IPS-11a (cell line): Measurements from ENCODE around the gene VEGFC.

Source experiments
- H3K4me3 ChIP-seq: one replicate; pipeline ENCODE4 v1.5.1; 2013; ENCODE audit warnings: low read depth, low read length, control low read depth

Gene VEGFC

GRCh38 chr4:176798540-176798939 lies 5.8 kb upstream of the VEGFC start:
- H3K4me3 ChIP-seq: no peak overlapping the region

- H3K4me3 ChIP-seq: no peak overlapping the region
Observed at GRCh38 chr4:176795441-176795840, 2.7 kb upstream of the VEGFC start.

- no peak overlapping the region for H3K4me3 ChIP-seq
Observed at GRCh38 chr4:176794651-176795050, 1.9 kb upstream of the VEGFC start.

GRCh38 chr4:176794151-176794550 lies 1.4 kb upstream of the VEGFC start:
- H3K4me3 ChIP-seq: no peak overlapping the region

GRCh38 chr4:176793060-176793605 lies 411 bp upstream of the VEGFC start:
- peak overlapping the region; percentile 31 for H3K4me3 ChIP-seq

- H3K4me3 ChIP-seq: peak overlapping the region; percentile 53
Observed at GRCh38 chr4:176791591-176792325, 964 bp downstream of the VEGFC start.

- H3K4me3 ChIP-seq: no peak overlapping the region
Observed at GRCh38 chr4:176790398-176790797, 2.3 kb downstream of the VEGFC start.

- H3K4me3 ChIP-seq: no peak overlapping the region
Observed at GRCh38 chr4:176789955-176790354, 2.8 kb downstream of the VEGFC start.

DNA sequence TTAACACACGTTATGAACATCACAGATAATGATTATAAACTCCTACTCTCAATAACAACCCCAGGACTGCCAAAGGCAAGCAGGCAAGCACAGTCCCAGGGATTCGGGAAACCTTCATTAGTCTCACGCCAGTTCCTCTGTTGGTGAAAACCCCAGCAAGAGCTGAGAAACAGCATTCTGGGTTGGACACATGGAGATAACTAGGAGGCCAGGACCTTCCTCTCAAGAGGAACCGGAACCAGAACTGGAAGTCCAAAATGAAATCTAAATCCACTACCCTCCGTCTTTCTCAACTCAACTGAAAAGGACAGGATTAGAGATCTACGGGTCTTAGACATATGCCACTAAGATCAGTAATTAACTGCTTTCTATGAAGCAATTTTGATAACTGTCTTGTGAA lies 3.8 kb downstream of the VEGFC start:
- no peak overlapping the region for H3K4me3 ChIP-seq

- no peak overlapping the region for H3K4me3 ChIP-seq
Observed at GRCh38 chr4:176788248-176788647, 4.5 kb downstream of the VEGFC start.

DNA sequence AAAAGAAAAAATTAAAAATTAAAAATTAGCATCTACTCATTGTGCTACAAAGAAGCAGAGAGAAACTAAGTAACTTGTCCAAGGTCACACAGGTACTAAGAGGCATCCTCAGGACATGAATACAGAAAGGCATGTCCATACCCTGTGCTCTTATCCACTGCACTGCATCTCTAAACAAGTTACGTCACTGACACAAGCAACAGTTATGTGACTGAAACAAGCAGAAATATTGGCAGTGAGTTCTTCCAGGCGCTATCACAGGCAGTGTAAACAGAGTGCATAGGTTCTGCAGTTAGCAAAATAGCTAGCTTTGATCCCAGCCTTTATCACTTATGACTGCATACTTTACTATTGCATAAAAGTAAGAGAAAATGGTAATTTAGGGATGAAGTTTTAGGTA lies 7.9 kb downstream of the VEGFC start:
- H3K4me3 ChIP-seq: no peak overlapping the region

DNA sequence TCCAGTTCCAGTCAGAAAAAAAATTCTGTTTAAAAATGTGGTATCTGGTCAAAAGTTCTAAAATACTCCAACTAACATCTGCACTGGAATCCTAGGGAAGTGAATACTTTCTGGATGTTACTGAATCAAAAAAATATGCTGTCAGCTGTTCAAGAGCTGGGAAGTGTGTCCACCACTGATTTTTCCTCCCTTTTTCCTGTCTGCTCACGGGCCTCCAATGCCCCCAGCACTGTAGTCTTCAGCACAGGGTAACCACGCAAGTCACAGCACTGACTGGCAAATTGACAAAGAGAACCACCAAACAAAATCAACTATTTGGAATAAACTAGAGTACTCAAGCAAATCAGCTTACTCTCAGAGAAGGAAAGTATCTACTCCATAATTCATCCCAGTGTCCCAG lies 9.9 kb downstream of the VEGFC start:
- H3K4me3 ChIP-seq: no peak overlapping the region

DNA sequence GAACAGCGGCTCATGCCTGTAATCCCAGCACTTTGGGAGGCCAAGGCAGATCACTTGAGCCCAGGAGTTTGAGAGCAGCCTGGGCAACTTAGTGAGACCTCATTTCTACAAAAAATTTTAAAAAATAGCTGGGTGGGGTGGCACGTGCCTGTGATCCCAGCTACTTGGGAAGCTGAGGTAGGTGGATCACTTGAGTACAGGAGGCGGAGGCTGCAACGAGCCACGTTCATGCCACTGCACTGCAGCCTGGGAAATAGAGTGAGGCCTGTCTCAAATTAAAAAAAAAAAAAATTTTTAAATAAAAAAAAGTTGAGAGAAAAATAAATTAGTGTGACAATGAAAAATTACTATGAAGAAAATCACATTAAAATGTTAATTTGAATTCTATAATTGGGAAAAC lies 10.5 kb downstream of the VEGFC start:
- H3K4me3 ChIP-seq: no peak overlapping the region

DNA sequence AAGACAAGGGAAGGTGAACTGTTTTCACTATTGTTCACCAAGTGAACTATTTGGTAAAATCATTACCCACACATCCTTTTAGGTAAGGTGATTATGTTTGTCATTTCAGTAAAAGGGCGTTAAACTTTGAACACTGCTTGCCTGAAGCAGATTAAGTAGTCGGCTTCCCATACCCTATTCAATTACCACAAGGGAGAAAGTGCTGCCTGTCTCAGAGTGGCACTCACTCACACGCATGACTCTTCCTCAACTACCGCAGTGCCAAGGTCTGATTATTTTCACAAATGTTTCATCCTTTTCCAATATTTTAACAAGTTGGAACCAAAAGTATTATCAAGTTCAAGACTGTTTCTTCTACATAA lies 11.0 kb downstream of the VEGFC start:
- H3K4me3 ChIP-seq: no peak overlapping the region

DNA sequence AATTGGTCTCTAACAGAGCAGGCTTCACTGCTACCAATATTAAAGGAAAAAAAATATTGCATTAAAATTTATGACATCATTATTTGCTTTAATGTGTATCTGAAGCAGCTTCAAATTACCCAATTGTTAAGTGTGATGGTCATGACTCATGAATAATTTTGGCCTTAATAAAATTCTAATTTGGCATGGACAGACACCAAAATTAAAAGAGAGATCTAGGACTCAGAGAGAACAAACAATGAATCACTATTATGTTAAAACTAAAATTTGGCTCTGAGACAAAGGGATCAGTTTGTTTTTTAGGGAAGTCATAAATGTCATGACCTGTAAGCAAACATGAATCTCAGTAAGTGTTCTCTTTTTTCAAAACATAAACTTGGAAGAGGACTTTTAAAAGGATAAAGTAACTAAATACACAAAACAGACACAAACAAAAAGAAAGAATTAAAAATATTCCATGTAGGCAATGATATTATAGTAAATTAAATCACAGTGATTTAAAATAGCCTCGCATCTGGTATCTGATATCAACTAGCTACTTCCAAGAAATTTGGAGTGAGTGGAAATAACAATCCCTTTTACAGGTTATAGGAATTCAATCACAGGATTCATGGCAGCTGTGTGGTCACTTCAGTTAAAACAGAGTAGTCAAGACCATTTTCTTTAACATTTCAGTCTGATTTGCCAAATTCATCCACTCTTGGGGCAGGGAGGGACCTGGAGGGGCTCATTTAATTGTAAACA lies 11.6 kb downstream of the VEGFC start:
- no peak overlapping the region for H3K4me3 ChIP-seq

DNA sequence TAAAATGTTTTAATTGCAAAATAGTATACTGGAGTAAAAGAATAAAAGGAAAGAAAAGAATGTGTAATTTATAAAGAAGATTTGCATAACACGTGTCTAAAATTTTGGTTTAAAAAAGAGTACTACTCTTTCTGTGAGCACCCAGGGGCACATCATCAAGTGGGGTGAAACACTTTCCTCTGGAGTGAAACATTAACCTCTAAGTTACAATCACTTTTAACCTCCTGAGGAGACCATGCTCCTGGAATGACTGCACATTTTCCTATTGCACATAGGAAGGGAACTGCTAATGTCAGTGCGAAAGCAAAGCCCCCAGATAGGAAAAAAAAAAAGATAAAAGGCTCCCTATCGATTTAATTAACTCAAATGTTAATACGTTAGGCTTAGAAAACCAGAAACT lies 13.3 kb downstream of the VEGFC start:
- no peak overlapping the region for H3K4me3 ChIP-seq

DNA sequence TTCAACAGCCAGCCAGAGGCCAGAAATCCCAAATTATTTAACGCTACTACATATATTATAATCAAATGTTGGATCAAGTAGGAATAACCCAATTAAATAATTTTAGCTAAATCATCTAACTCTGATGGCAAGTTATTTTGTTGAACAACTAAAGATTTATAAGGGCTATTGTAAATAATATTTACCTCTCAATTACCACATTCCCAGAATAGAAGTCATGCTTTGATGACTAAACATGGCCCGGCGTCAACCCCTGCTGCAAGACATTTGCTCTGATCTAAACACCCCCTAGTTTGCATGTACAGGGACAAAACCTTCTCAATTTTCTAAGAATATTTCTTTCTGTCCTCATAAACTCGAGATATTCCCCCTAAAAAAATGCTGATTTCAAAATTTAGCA lies 14.2 kb downstream of the VEGFC start:
- no peak overlapping the region for H3K4me3 ChIP-seq

DNA sequence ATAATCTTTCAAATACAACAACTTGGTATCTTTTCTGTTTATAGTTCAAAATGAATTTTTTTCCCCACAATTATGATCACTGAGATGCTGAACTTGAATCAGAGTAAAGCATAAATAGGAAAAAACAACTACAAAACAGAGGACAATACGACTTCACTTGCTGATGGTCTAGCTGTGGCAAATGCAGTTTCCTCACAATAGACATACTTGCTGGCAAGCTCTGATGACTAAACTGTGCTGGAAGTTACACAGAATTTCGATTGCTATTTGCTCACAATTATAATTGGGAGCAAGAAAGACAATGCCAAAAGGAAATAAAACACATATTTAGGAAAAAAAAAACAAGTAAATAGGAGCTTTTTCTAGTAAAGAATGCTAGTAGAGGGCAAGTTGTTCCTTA lies 14.7 kb downstream of the VEGFC start:
- H3K4me3 ChIP-seq: no peak overlapping the region

DNA sequence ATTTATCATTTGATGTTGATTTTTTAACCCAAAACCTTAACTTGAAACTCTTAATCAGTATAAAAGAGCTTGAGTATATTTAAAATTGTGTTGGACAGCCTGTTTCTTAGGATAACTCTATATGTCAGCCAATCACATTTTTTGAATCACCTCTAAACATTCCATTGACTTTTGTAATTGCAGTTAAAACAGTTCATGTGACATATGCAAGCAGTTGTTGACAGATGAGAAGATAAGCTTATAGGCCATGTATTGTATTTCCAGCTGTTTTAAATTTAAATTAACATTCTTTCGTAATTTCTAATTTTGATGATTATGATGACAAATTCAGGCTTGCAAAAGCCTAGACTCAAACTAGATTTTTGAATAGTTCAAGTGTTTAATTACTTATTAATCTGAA lies 17.4 kb downstream of the VEGFC start:
- no peak overlapping the region for H3K4me3 ChIP-seq

- H3K4me3 ChIP-seq: no peak overlapping the region
Observed at GRCh38 chr4:176774852-176775251, 17.9 kb downstream of the VEGFC start.

- H3K4me3 ChIP-seq: no peak overlapping the region
Observed at GRCh38 chr4:176769514-176769913, 23.2 kb downstream of the VEGFC start.

DNA sequence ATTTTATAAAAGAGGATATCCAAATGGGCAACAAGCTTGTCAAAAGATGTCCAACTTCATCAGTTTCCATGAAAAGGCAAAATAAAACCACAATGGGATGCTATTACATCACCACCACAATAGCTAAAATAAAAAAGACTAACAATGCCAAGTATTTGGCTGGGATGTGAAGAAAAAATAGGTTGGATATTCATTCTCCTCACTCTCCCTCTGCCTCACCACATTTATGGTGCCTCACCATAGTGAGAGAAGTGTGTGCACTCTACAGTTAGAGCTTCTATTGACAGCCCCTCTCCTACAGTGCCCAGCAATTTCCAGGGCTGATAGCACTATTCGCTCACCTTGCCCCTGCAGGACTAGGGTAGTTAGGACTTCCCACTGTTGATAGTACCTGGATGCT lies 25.5 kb downstream of the VEGFC start:
- H3K4me3 ChIP-seq: no peak overlapping the region
